Neural progenitor cell (in vitro differentiated cells): ENCODE data around the gene ZNF219. TPM values are rescaled to one million over a fixed set of nuclear protein-coding genes. Genes with fewer than 3 reads are reported as not detected.

Source experiments
- small RNA-seq: library from RNA; depleted of rRNA; stranded (forward); fragments of <200 nt; gene quantifications from one replicate; pipeline ENCODE3, GENCODE V24; 2015
- total RNA-seq: library from RNA; depleted of rRNA; stranded (reverse); fragments of >200 nt; gene quantifications from 2 replicates; pipeline ENCODE4 v1.2.3, GENCODE V29; 2015; ENCODE audit warnings: low replicate concordance

Gene ZNF219
- total RNA-seq, 1 donor from 2014 or later: 46.2 TPM

Small RNAs within 50 kb of the gene (small RNA-seq; reads per million reads assigned to genes)
- gene RNU6-252P: not detected

Other genes starting within 250 kb of the ZNF219 start
- not detected in 2 replicates for gene RNASE3, start 207.3 kb downstream of the ZNF219 start, total RNA-seq
- gene RNASE2, start 143.2 kb downstream of the ZNF219 start, total RNA-seq: not detected in 2 replicates
- 126 and 155 TPM in 2 replicates for gene METTL17, start 108.7 kb downstream of the ZNF219 start, total RNA-seq
- not detected in 2 replicates for gene SLC39A2, start 99.4 kb downstream of the ZNF219 start, total RNA-seq
- gene NDRG2, start 73.6 kb downstream of the ZNF219 start, total RNA-seq: 1.3 and 2.0 TPM in 2 replicates
- gene TPPP2, start 68.4 kb downstream of the ZNF219 start, total RNA-seq: not detected in 2 replicates
- gene RNASE13, start 63.8 kb downstream of the ZNF219 start, total RNA-seq: 0.12 TPM in 1 of 2 replicates, not detected in the other
- not detected in 2 replicates for gene RNASE7, start 56.3 kb downstream of the ZNF219 start, total RNA-seq
- gene RNASE8, start 40.8 kb downstream of the ZNF219 start, total RNA-seq: not detected in 2 replicates
- 15.0 and 46.0 TPM in 2 replicates for gene ARHGEF40, start 28.4 kb downstream of the ZNF219 start, total RNA-seq
- 0.22 and 1.3 TPM in 2 replicates for gene TMEM253, start 2.4 kb upstream of the ZNF219 start, total RNA-seq
- under 0.01 TPM in 1 of 2 replicates, not detected in the other for gene OR5AU1, start 57.4 kb upstream of the ZNF219 start, total RNA-seq
- 1,681 and 1,872 TPM in 2 replicates for gene HNRNPC, start 170.8 kb upstream of the ZNF219 start, total RNA-seq
- gene RPGRIP1, start 181.4 kb upstream of the ZNF219 start, total RNA-seq: 0.47 and 3.4 TPM in 2 replicates